MM.1S (cell line): ENCODE results near the gene DUOXA1.

Source experiments
- DNase-seq: peaks from one replicate; pipeline ENCODE4 v3.0.0-alpha.2; 2015
- H2AFZ ChIP-seq: fragments of 300-600 bp; sonication (generic); 2 replicates; pipeline ENCODE4 v1.6.0; 2016; ENCODE audit warnings: antibody characterized with exemption, low read length
- H3F3A ChIP-seq: fragments of 300-600 bp; sonication (generic); 2 replicates; pipeline ENCODE4 v1.6.1; 2016; ENCODE audit warnings: mild to moderate bottlenecking, antibody characterized with exemption, low read length, moderate library complexity, mixed read lengths; ENCODE audit not compliant: insufficient read depth
- H3K27ac ChIP-seq: fragments of 300-600 bp; sonication (generic); 2 replicates; pipeline ENCODE4 v1.5.1; 2016; ENCODE audit warnings: mild to moderate bottlenecking, low read length
- H3K27me3 ChIP-seq: fragments of 300-600 bp; sonication (generic); replicated peaks from 2 replicates; pipeline ENCODE4 v1.6.0; 2016; ENCODE audit warnings: low read length; ENCODE audit not compliant: insufficient read depth
- H3K36me3 ChIP-seq: fragments of 300-600 bp; sonication (generic); replicated peaks from 2 replicates; pipeline ENCODE4 v1.6.1; 2016; ENCODE audit warnings: mild to moderate bottlenecking, low read length, mixed read lengths; ENCODE audit not compliant: insufficient read depth
- H3K4me1 ChIP-seq: fragments of 300-600 bp; sonication (generic); 2 replicates; pipeline ENCODE4 v1.6.1; 2016; ENCODE audit warnings: low read length, mixed read lengths
- H3K4me2 ChIP-seq: fragments of 300-600 bp; sonication (generic); 2 replicates; pipeline ENCODE4 v1.6.0; 2016; ENCODE audit warnings: low read depth, low read length
- H3K4me3 ChIP-seq: fragments of 300-600 bp; sonication (generic); 2 replicates; pipeline ENCODE4 v1.5.1; 2016; ENCODE audit warnings: low read length, mixed read lengths
- H3K79me2 ChIP-seq: fragments of 300-600 bp; sonication (generic); 2 replicates; pipeline ENCODE4 v1.6.1; 2016; ENCODE audit warnings: mixed run types, low read length, mixed read lengths
- H3K9ac ChIP-seq: fragments of 300-600 bp; sonication (generic); 2 replicates; pipeline ENCODE4 v1.6.1; 2016; ENCODE audit warnings: low read length, mixed read lengths
- H3K9me2 ChIP-seq: fragments of 300-600 bp; sonication (generic); replicated peaks from 2 replicates; pipeline ENCODE4 v1.6.1; 2016; ENCODE audit warnings: mild to moderate bottlenecking, low read length, mixed read lengths; ENCODE audit not compliant: insufficient read depth
- H3K9me3 ChIP-seq: fragments of 300-600 bp; sonication (generic); replicated peaks from 2 replicates; pipeline ENCODE4 v1.6.1; 2016; ENCODE audit warnings: mild to moderate bottlenecking, low read length, mixed read lengths; ENCODE audit not compliant: insufficient read depth
- H4K20me1 ChIP-seq: fragments of 300-600 bp; sonication (generic); 2 replicates; pipeline ENCODE4 v1.6.1; 2016; ENCODE audit warnings: mild to moderate bottlenecking, low read length, moderate library complexity, mixed read lengths; ENCODE audit not compliant: insufficient read depth
- CTCF ChIP-seq: fragments of 300-600 bp; sonication (generic); IDR thresholded peaks from 2 replicates; pipeline ENCODE4 v1.5.1; 2016; ENCODE audit warnings: antibody characterized with exemption, low read length, mixed read lengths
- EZH2 ChIP-seq: fragments of 300-600 bp; sonication (generic); optimal IDR thresholded peaks from 2 replicates; pipeline ENCODE3; 2017; ENCODE audit warnings: low read depth, mild to moderate bottlenecking, antibody characterized with exemption, low read length, mixed read lengths
- EZH2phosphoT487 ChIP-seq: fragments of 300-600 bp; sonication (generic); IDR thresholded peaks from 2 replicates; pipeline ENCODE4 v1.6.1; 2018; ENCODE audit warnings: antibody characterized with exemption, low read length

DUOXA1 gene

GRCh38 chr15:45174069-45174468 is 44.4 kb upstream of the DUOXA1 start:
- H3K9ac ChIP-seq: no peak overlapping the region
- H3K79me2 ChIP-seq: no peaks in the 10 kb centered on the region
- H3K4me1 ChIP-seq: no peaks in the 10 kb centered on the region
- H4K20me1 ChIP-seq: no peaks in the 10 kb centered on the region
- no peaks in the 10 kb centered on the region for H3K27me3 ChIP-seq
- H3K4me3 ChIP-seq: no peak overlapping the region
- no peaks in the 10 kb centered on the region for H3K36me3 ChIP-seq
- TF ChIP-seq EZH2phosphoT487 (no peak), EZH2 (no peak), CTCF (no peak)
- no peak overlapping the region for H2AFZ ChIP-seq
- no peaks in the 10 kb centered on the region for H3K9me2 ChIP-seq
- H3F3A ChIP-seq: no peaks in the 10 kb centered on the region; the same call in 1 of the 2 replicates
- DNase-seq: no peak
- no peaks in the 10 kb centered on the region for H3K9me3 ChIP-seq
- H3K27ac ChIP-seq: no peak overlapping the region
- H3K4me2 ChIP-seq: no peak overlapping the region

DNA sequence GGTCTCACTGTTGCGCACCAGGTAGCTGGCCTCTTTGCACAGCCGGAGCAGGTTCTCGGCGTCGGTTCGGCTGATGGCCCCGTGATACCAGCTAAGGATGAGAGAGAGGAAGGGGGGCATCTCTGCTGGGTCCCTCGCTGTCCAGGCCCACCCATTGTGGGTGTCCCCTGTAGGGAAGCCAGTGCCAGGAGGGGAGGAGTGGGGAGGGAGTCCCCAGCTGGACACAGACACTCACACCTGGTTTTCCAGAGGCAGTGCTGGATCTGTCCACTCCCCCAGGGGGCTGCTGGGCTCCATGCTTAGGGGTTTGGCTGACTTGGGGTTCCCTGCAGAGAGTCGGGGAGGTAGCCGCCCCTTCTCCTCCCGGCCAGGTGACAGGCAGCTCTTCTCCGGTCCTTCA is 42.2 kb upstream of the DUOXA1 start:
- H3K27ac ChIP-seq: no peak overlapping the region
- no peaks in the 10 kb centered on the region for H4K20me1 ChIP-seq
- no peaks in the 10 kb centered on the region for H3K9me2 ChIP-seq
- H3K79me2 ChIP-seq: no peaks in the 10 kb centered on the region
- DNase-seq: no peak
- H3K27me3 ChIP-seq: no peaks in the 10 kb centered on the region
- H3K9me3 ChIP-seq: no peaks in the 10 kb centered on the region
- no peak overlapping the region for H3K9ac ChIP-seq
- no peak overlapping the region for H3K4me3 ChIP-seq
- H3K4me1 ChIP-seq: no peaks in the 10 kb centered on the region
- no peaks in the 10 kb centered on the region for H3K36me3 ChIP-seq
- TF ChIP-seq EZH2 (no peak), CTCF (no peak), EZH2phosphoT487 (no peak)
- H3F3A ChIP-seq: peaks cover 3% of the 10 kb centered on the region; the same call in 1 of the 2 replicates
- no peak overlapping the region for H2AFZ ChIP-seq
- H3K4me2 ChIP-seq: no peak overlapping the region

DNA sequence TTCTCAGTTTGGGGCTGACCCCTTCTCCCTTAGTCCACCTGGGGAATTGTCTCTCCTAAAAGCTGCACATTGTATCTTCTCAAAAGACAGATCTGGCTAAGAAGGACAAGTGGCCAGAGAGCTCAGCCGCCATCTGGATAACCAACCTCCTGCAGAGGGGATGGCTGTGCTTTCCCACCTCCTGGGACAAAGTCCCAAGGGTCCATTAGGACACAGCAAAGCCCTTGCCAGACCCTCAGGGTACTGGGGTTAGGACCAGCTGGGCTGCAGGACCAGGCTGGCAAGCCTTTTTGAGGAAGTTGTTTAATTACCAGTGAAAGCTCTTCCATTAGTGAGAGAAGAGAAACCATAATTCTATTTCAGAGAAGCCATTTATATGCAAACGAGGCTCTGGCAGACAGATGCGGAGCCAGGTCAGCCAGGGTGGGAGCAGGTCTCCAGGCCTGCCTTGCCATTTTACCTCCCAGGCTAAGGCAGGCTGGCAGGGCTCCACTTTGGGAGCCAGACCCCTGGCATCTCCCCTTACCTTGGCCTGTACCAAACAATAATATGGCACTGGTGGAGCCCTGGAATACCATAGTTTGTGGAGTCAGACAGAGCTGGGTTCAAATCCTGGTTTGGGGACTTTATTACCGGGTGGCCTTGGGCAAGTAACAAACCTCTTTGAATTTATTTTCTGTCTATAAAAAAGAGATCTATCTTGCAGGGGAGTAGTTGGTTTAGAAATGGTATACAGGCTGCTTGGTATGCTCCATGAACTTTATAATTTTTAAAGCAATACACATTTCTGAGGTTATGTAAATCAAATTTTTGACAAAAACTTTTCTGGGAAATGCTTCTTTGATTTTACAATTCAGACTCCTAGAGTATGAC is 40.2 kb upstream of the DUOXA1 start:
- Histone ChIP-seq H3K9me2 (no peaks in the 10 kb centered on the region), H3K4me1 (no peaks in the 10 kb centered on the region), H2AFZ (no peak overlapping the region), H3K79me2 (peaks cover 3% of the 10 kb centered on the region; the same call in 1 of the 2 replicates), H3K27me3 (no peaks in the 10 kb centered on the region), H3K4me3 (no peak overlapping the region), H3K27ac (no peak overlapping the region), H3K9me3 (no peaks in the 10 kb centered on the region), H3K4me2 (no peak overlapping the region), H3K36me3 (no peaks in the 10 kb centered on the region), H3F3A (peaks cover 3% of the 10 kb centered on the region; the same call in 1 of the 2 replicates), H3K9ac (no peak overlapping the region), H4K20me1 (no peaks in the 10 kb centered on the region)
- DNase-seq: no peak
- no peak for TF ChIP-seq EZH2
- TF ChIP-seq EZH2phosphoT487: no peak
- no peak for TF ChIP-seq CTCF
